ENCODE data around the gene BMS1. TPM values are rescaled to one million over a fixed set of nuclear protein-coding genes. Genes with fewer than 3 reads are reported as not detected.
"Not testable (repeated sequence)": the region's sequence is repeated elsewhere in the genome, so short reads cannot be mapped to it uniquely, and the experiment has no call there.

The BMS1 gene
- total RNA-seq, 2 donors from 2014 or later: 24.1 to 34.2 TPM

GRCh38 chr10:42859256-42859655 lies 76.7 kb downstream of the BMS1 start:
- Mint-ChIP-seq H3K36me3 (no peaks in the 10 kb centered on the region), H3K4me1 (ENCODE audit: low read depth in 2 of 2) (no peaks in the 10 kb centered on the region), H3K9me3 (no peaks in the 10 kb centered on the region), H3K27me3 (peaks cover 33 to 53% of the 10 kb centered on the region in 2 donors), H3K4me3 (no peak overlapping the region), H3K27ac (no peak overlapping the region)
- no peak for ATAC-seq
- no peak for DNase-seq (ENCODE audit: low spot score)

GRCh38 chr10:42860016-42860415 lies 77.4 kb downstream of the BMS1 start:
- peaks cover 33 to 53% of the 10 kb centered on the region in 2 donors for H3K27me3 Mint-ChIP-seq
- not testable (repeated sequence) for DNase-seq (ENCODE audit: low spot score); H3K4me1 Mint-ChIP-seq (ENCODE audit: low read depth in 2 of 2); H3K9me3 Mint-ChIP-seq; H3K4me3 Mint-ChIP-seq; H3K36me3 Mint-ChIP-seq; H3K27ac Mint-ChIP-seq; ATAC-seq

- not testable (repeated sequence) for H3K36me3 Mint-ChIP-seq; H3K9me3 Mint-ChIP-seq; H3K4me3 Mint-ChIP-seq; DNase-seq (ENCODE audit: low spot score); H3K27ac Mint-ChIP-seq; H3K4me1 Mint-ChIP-seq (ENCODE audit: low read depth in 2 of 2); ATAC-seq
- H3K27me3 Mint-ChIP-seq: peaks cover 34 to 43% of the 10 kb centered on the region in 2 donors
Observed at GRCh38 chr10:42862801-42863200, 80.2 kb downstream of the BMS1 start.

- DNase-seq (ENCODE audit: low spot score): no peak
- ATAC-seq: no peak
- no peak overlapping the region for H3K27ac Mint-ChIP-seq
- H3K4me1 Mint-ChIP-seq (ENCODE audit: low read depth in 2 of 2): peaks cover 0 to 3% of the 10 kb centered on the region in 2 donors
- peaks cover 34 to 38% of the 10 kb centered on the region in 2 donors for H3K27me3 Mint-ChIP-seq
- H3K4me3 Mint-ChIP-seq: no peak overlapping the region
- H3K9me3 Mint-ChIP-seq: no peaks in the 10 kb centered on the region
- H3K36me3 Mint-ChIP-seq: no peaks in the 10 kb centered on the region
Observed at GRCh38 chr10:42864575-42864974, 82.0 kb downstream of the BMS1 start.

- ATAC-seq: no peak
- Mint-ChIP-seq H3K36me3 (no peaks in the 10 kb centered on the region), H3K9me3 (no peaks in the 10 kb centered on the region), H3K27me3 (peaks cover 35 to 36% of the 10 kb centered on the region in 2 donors), H3K4me1 (ENCODE audit: low read depth in 2 of 2) (peaks cover 0 to 3% of the 10 kb centered on the region in 2 donors), H3K4me3 (no peak overlapping the region), H3K27ac (no peak overlapping the region)
- DNase-seq (ENCODE audit: low spot score): no peak
Observed at GRCh38 chr10:42865716-42866114, 83.1 kb downstream of the BMS1 start.

- Mint-ChIP-seq H3K9me3 (no peaks in the 10 kb centered on the region), H3K4me1 (ENCODE audit: low read depth in 2 of 2) (peaks cover 0 to 3% of the 10 kb centered on the region in 2 donors), H3K27me3 (peaks cover 33 to 36% of the 10 kb centered on the region in 2 donors), H3K36me3 (no peaks in the 10 kb centered on the region), H3K4me3 (no peak overlapping the region), H3K27ac (no peak overlapping the region)
- DNase-seq (ENCODE audit: low spot score) (no peak), ATAC-seq (peak; percentile 83 to 85)
Observed at GRCh38 chr10:42866115-42866995, 83.8 kb downstream of the BMS1 start.

- peaks cover 33 to 36% of the 10 kb centered on the region in 2 donors for H3K27me3 Mint-ChIP-seq
Observed at GRCh38 chr10:42867571-42867970, 85.0 kb downstream of the BMS1 start.

GRCh38 chr10:42868530-42868929 lies 85.9 kb downstream of the BMS1 start:
- H3K4me3 Mint-ChIP-seq: no peak overlapping the region
- ATAC-seq: no peak

More at GRCh38 chr10:42867571-42867970, 85.0 kb downstream of the BMS1 start:
- no peak overlapping the region for H3K27ac Mint-ChIP-seq
- H3K4me1 Mint-ChIP-seq (ENCODE audit: low read depth in 2 of 2): peaks cover 0 to 3% of the 10 kb centered on the region in 2 donors
- ATAC-seq (no peak), DNase-seq (ENCODE audit: low spot score) (no peak)
- no peaks in the 10 kb centered on the region for H3K36me3 Mint-ChIP-seq
- no peaks in the 10 kb centered on the region for H3K9me3 Mint-ChIP-seq
- H3K4me3 Mint-ChIP-seq: no peak overlapping the region

GRCh38 chr10:42869977-42870350 lies 87.4 kb downstream of the BMS1 start:
- Mint-ChIP-seq H3K27ac (no peak overlapping the region), H3K4me1 (ENCODE audit: low read depth in 2 of 2) (peaks cover 0 to 3% of the 10 kb centered on the region in 2 donors), H3K27me3 (peaks cover 13 to 17% of the 10 kb centered on the region in 2 donors), H3K9me3 (no peaks in the 10 kb centered on the region), H3K4me3 (no peak overlapping the region), H3K36me3 (no peaks in the 10 kb centered on the region)
- DNase-seq (ENCODE audit: low spot score) (no peak), ATAC-seq (no peak)

More at GRCh38 chr10:42868530-42868929, 85.9 kb downstream of the BMS1 start:
- H3K4me1 Mint-ChIP-seq (ENCODE audit: low read depth in 2 of 2): peaks cover 0 to 3% of the 10 kb centered on the region in 2 donors
- DNase-seq (ENCODE audit: low spot score): no peak
- H3K36me3 Mint-ChIP-seq: no peaks in the 10 kb centered on the region
- no peak overlapping the region for H3K27ac Mint-ChIP-seq
- H3K27me3 Mint-ChIP-seq: peaks cover 27% of the 10 kb centered on the region in 2 donors
- no peaks in the 10 kb centered on the region for H3K9me3 Mint-ChIP-seq

- not testable (repeated sequence) for DNase-seq (ENCODE audit: low spot score); H3K9me3 Mint-ChIP-seq; H3K36me3 Mint-ChIP-seq; H3K4me3 Mint-ChIP-seq; H3K4me1 Mint-ChIP-seq (ENCODE audit: low read depth in 2 of 2); ATAC-seq; H3K27ac Mint-ChIP-seq
- peaks cover 7 to 11% of the 10 kb centered on the region in 2 donors for H3K27me3 Mint-ChIP-seq
Observed at GRCh38 chr10:42871138-42871641, 88.6 kb downstream of the BMS1 start.

GRCh38 chr10:42871823-42872222 lies 89.2 kb downstream of the BMS1 start:
- Mint-ChIP-seq H3K4me3 (no peak overlapping the region), H3K36me3 (no peaks in the 10 kb centered on the region), H3K27ac (no peak overlapping the region), H3K4me1 (ENCODE audit: low read depth in 2 of 2) (peaks cover 0 to 3% of the 10 kb centered on the region in 2 donors), H3K9me3 (no peaks in the 10 kb centered on the region), H3K27me3 (peaks cover 7 to 11% of the 10 kb centered on the region in 2 donors)
- ATAC-seq (no peak), DNase-seq (ENCODE audit: low spot score) (no peak)

- no peak overlapping the region for H3K27ac Mint-ChIP-seq
- H3K4me3 Mint-ChIP-seq: no peak overlapping the region
- H3K36me3 Mint-ChIP-seq: no peaks in the 10 kb centered on the region
- ATAC-seq: no peak
- no peak for DNase-seq (ENCODE audit: low spot score)
- H3K9me3 Mint-ChIP-seq: no peaks in the 10 kb centered on the region
- peaks cover 0 to 5% of the 10 kb centered on the region in 2 donors for H3K27me3 Mint-ChIP-seq
- H3K4me1 Mint-ChIP-seq (ENCODE audit: low read depth in 2 of 2): no peaks in the 10 kb centered on the region
Observed at GRCh38 chr10:42872865-42873435, 90.4 kb downstream of the BMS1 start.

- no peak for ATAC-seq
- Mint-ChIP-seq H3K36me3 (no peaks in the 10 kb centered on the region), H3K27me3 (peaks cover 0 to 5% of the 10 kb centered on the region in 2 donors), H3K4me3 (no peak overlapping the region), H3K4me1 (ENCODE audit: low read depth in 2 of 2) (no peaks in the 10 kb centered on the region), H3K9me3 (no peaks in the 10 kb centered on the region), H3K27ac (no peak overlapping the region)
- DNase-seq (ENCODE audit: low spot score): no peak
Observed at GRCh38 chr10:42874713-42875387, 92.3 kb downstream of the BMS1 start.

- Mint-ChIP-seq H3K4me1 (ENCODE audit: low read depth in 2 of 2) (no peaks in the 10 kb centered on the region), H3K36me3 (no peaks in the 10 kb centered on the region), H3K27me3 (peaks cover 0 to 6% of the 10 kb centered on the region in 2 donors), H3K4me3 (no peak overlapping the region), H3K9me3 (no peaks in the 10 kb centered on the region), H3K27ac (no peak overlapping the region)
- no peak for ATAC-seq
- DNase-seq (ENCODE audit: low spot score): no peak
Observed at GRCh38 chr10:42875388-42875755, 92.8 kb downstream of the BMS1 start.
